H9 (cell line): Measurements from ENCODE around the gene TTC3. TPM values are rescaled to one million over a fixed set of nuclear protein-coding genes. Genes with fewer than 3 reads are reported as not detected.

Experiments used
- DNase-seq: peaks from one replicate; pipeline ENCODE4 v3.0.0-alpha.2; 2017
- H2AFZ ChIP-seq: one replicate; pipeline ENCODE4 v1.6.1; 2013; ENCODE audit warnings: mild to moderate bottlenecking, low read length, control low read depth, moderate library complexity
- H2AK5ac ChIP-seq: 2 replicates; pipeline ENCODE4 v1.6.1; 2013; ENCODE audit warnings: low read length, control low read depth, mixed read lengths; ENCODE audit not compliant: insufficient read length
- H2BK120ac ChIP-seq: one replicate; pipeline ENCODE4 v1.6.1; 2013; ENCODE audit warnings: low read depth, mild to moderate bottlenecking, low read length, control low read depth, inconsistent platforms; ENCODE audit not compliant: poor library complexity, severe bottlenecking
- H2BK12ac ChIP-seq: 2 replicates; pipeline ENCODE4 v1.6.1; 2013; ENCODE audit warnings: low read length, control low read depth, mixed read lengths, low read depth; ENCODE audit not compliant: insufficient read length
- H2BK15ac ChIP-seq: 2 replicates; pipeline ENCODE4 v1.6.1; 2013; ENCODE audit warnings: low read depth, low read length, control low read depth
- H2BK20ac ChIP-seq: one replicate; pipeline ENCODE4 v1.6.1; 2013; ENCODE audit warnings: low read depth, mild to moderate bottlenecking, low read length, control low read depth, inconsistent platforms; ENCODE audit not compliant: poor library complexity, severe bottlenecking
- H2BK5ac ChIP-seq: 2 replicates; pipeline ENCODE4 v1.6.1; 2013; ENCODE audit warnings: low read length, control low read depth, mixed read lengths; ENCODE audit not compliant: insufficient read length
- H3K14ac ChIP-seq: 2 replicates; pipeline ENCODE4 v1.6.1; 2013; ENCODE audit warnings: low read length, control low read depth; ENCODE audit not compliant: insufficient read depth
- H3K18ac ChIP-seq: 2 replicates; pipeline ENCODE4 v1.6.1; 2013; ENCODE audit warnings: low read depth, mild to moderate bottlenecking, mixed read lengths, low read length, control low read depth; ENCODE audit not compliant: insufficient read length
- H3K23ac ChIP-seq: 2 replicates; pipeline ENCODE4 v1.6.1; 2013; ENCODE audit warnings: low read length, control low read depth, mixed read lengths, low read depth; ENCODE audit not compliant: insufficient read length
- H3K23me2 ChIP-seq: 2 replicates; pipeline ENCODE4 v1.6.1; 2013; ENCODE audit warnings: low read depth, mild to moderate bottlenecking, mixed read lengths, low read length, control low read depth; ENCODE audit not compliant: insufficient read length, poor library complexity, severe bottlenecking
- H3K27ac ChIP-seq: 2 replicates; pipeline ENCODE4 v1.5.1; 2013; ENCODE audit warnings: low read length, control low read depth, mixed read lengths, low read depth; ENCODE audit not compliant: insufficient read length
- H3K27me3 ChIP-seq: 2 replicates; pipeline ENCODE4 v1.6.1; 2013; ENCODE audit warnings: low read length, control low read depth, inconsistent platforms; ENCODE audit not compliant: insufficient read depth
- H3K4ac ChIP-seq: 2 replicates; pipeline ENCODE4 v1.6.1; 2013; ENCODE audit warnings: low read depth, mild to moderate bottlenecking, control low read depth, inconsistent platforms, low read length, moderate library complexity
- H3K4me1 ChIP-seq: 2 replicates; pipeline ENCODE4 v1.6.1; 2013; ENCODE audit warnings: low read length, control low read depth, inconsistent platforms; ENCODE audit not compliant: insufficient read depth
- H3K4me2 ChIP-seq: 2 replicates; pipeline ENCODE4 v1.6.1; 2013; ENCODE audit warnings: low read length, control low read depth, mixed read lengths; ENCODE audit not compliant: insufficient read length, insufficient read depth
- H3K56ac ChIP-seq: 2 replicates; pipeline ENCODE4 v1.6.1; 2013; ENCODE audit warnings: low read depth, mild to moderate bottlenecking, mixed read lengths, low read length, control low read depth; ENCODE audit not compliant: insufficient read length
- H3K79me1 ChIP-seq: 2 replicates; pipeline ENCODE4 v1.6.1; 2013; ENCODE audit warnings: low read depth, mild to moderate bottlenecking, moderate library complexity, low read length, control low read depth, inconsistent platforms; ENCODE audit not compliant: insufficient read depth, poor library complexity, severe bottlenecking
- H3K79me2 ChIP-seq: 2 replicates; pipeline ENCODE4 v1.6.1; 2013; ENCODE audit warnings: low read length, control low read depth, inconsistent platforms; ENCODE audit not compliant: insufficient read depth
- H3K9ac ChIP-seq: 2 replicates; pipeline ENCODE4 v1.6.1; 2013; ENCODE audit warnings: low read length, control low read depth, mixed read lengths; ENCODE audit not compliant: insufficient read length; ENCODE audit errors: extremely low read depth
- H3K9me3 ChIP-seq: one replicate; pipeline ENCODE4 v1.6.1; 2013; ENCODE audit warnings: low read depth, low read length, inconsistent platforms; ENCODE audit not compliant: control insufficient read depth
- H3T11ph ChIP-seq: one replicate; pipeline ENCODE4 v1.6.1; 2013; ENCODE audit warnings: mild to moderate bottlenecking, low read length, control low read depth, inconsistent platforms
- H4K20me1 ChIP-seq: one replicate; pipeline ENCODE4 v1.6.1; 2013; ENCODE audit not compliant: control insufficient read depth, insufficient read length, insufficient read depth
- H4K5ac ChIP-seq: 2 replicates; pipeline ENCODE4 v1.6.1; 2013; ENCODE audit warnings: low read depth, mild to moderate bottlenecking, mixed read lengths, low read length, control low read depth; ENCODE audit not compliant: insufficient read length
- H4K8ac ChIP-seq: replicated peaks from 2 replicates; pipeline ENCODE4 v1.6.1; 2013; ENCODE audit warnings: low read length, control low read depth, mixed read lengths, low read depth; ENCODE audit not compliant: insufficient read length
- H4K91ac ChIP-seq: 2 replicates; pipeline ENCODE4 v1.6.1; 2013; ENCODE audit warnings: low read depth, mild to moderate bottlenecking, moderate library complexity, mixed read lengths, low read length, control low read depth; ENCODE audit not compliant: insufficient read length
- H3K27ac Mint-ChIP-seq, 3 experiments: 2 replicates in 2 of 3; 3 replicates in 1 of 3; pipeline ENCODE4 v1.8.0; 2020 to 2021; ENCODE audit warnings: mixed read lengths in 3 of 3, mild to moderate bottlenecking in 1 of 3, moderate library complexity in 1 of 3
- H3K27me3 Mint-ChIP-seq: 2 replicates; pipeline ENCODE4 v1.8.0; 2021; ENCODE audit warnings: low read depth, mild to moderate bottlenecking, moderate library complexity, mixed read lengths
- H3K36me3 Mint-ChIP-seq, 3 experiments: 2 replicates in 2 of 3; 3 replicates in 1 of 3; pipeline ENCODE4 v1.8.0; 2020 to 2021; ENCODE audit warnings: low read depth in 3 of 3, mixed read lengths in 3 of 3; ENCODE audit not compliant: insufficient read depth in 1 of 3
- H3K4me1 Mint-ChIP-seq, 2 experiments: 2 replicates each; pipeline ENCODE4 v1.8.0; 2020; ENCODE audit warnings: mixed read lengths in 2 of 2
- H3K4me3 Mint-ChIP-seq, 2 experiments: 2 replicates in 1 of 2; 3 replicates in 1 of 2; pipeline ENCODE4 v1.8.0; 2020 to 2021; ENCODE audit warnings: mild to moderate bottlenecking in 2 of 2, mixed read lengths in 2 of 2, moderate library complexity in 1 of 2
- H3K9me3 Mint-ChIP-seq, 2 experiments: 2 replicates in 1 of 2; 3 replicates in 1 of 2; pipeline ENCODE4 v1.8.0; 2020; ENCODE audit warnings: mild to moderate bottlenecking in 2 of 2, mixed read lengths in 2 of 2, moderate library complexity in 1 of 2
- WGBS: extraction: QIAGEN DNeasy Blood & Tissue Kit; methylation state at CpG from one replicate; pipeline ENCODE4 v1.1.7; 2013; ENCODE audit warnings: missing lambda C conversion rate, low lambda C conversion rate, mixed read lengths; ENCODE audit not compliant: insufficient read length; ENCODE audit errors: extremely low coverage; 5-methylcytosine and 5-hydroxymethylcytosine counted together
- total RNA-seq: library from RNA; stranded (reverse); gene quantifications from 2 replicates; pipeline ENCODE4 v1.2.1, GENCODE V29; 2021
- TF ChIP-seq, protein P1 (sequence below): fragments of 200-600 bp; sonication (generic); conservative IDR thresholded peaks from 3 replicates; pipeline ENCODE4 v1.8.0; 2021; ENCODE audit warnings: antibody characterized with exemption, mild to moderate bottlenecking

The TTC3 gene
- total RNA-seq, 1 experiment from 2014 or later = 46.5 TPM

DNA sequence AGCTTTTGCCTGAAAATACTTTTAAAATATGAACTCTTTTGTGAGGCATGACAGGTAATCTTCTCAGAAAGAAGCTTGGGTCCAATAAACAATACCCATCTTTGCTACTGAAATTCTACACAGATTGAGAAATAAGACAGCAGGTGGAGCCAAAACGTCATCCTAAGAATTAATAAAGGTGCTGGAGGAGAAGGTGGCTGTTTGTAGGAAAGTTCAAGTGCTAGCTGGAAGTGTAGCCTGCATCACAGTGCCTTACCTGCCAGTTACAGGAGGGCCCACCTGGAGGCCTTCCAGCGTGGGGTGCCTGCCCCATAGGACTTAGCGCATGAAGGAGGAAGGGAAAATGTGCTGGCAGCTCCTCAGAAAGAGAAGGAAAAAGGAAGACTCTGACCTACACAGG, 93.7 kb downstream of the TTC3 start:
- Histone ChIP-seq H2BK120ac (no peak overlapping the region), H3K14ac (no peak overlapping the region; the same call in 1 of the 2 replicates), H2BK15ac (no peak overlapping the region), H3K4me1 (no peaks in the 10 kb centered on the region), H3T11ph (no peak overlapping the region), H3K23ac (no peak overlapping the region), H4K20me1 (no peaks in the 10 kb centered on the region), H3K23me2 (no peaks in the 10 kb centered on the region), H2BK20ac (no peak overlapping the region), H3K27me3 (no peaks in the 10 kb centered on the region), H3K4ac (no peak overlapping the region), H2AFZ (no peak overlapping the region), H3K79me1 (no peaks in the 10 kb centered on the region), H4K91ac (no peak overlapping the region), H2BK5ac (no peak overlapping the region), H3K56ac (no peak overlapping the region), H3K27ac (no peak overlapping the region), H3K9me3 (no peaks in the 10 kb centered on the region), H4K8ac (no peak overlapping the region), H3K79me2 (no peaks in the 10 kb centered on the region), H3K18ac (no peak overlapping the region), H2AK5ac (no peak overlapping the region), H2BK12ac (no peak overlapping the region), H3K9ac (no peak overlapping the region), H4K5ac (no peak overlapping the region), H3K4me2 (no peak overlapping the region)
- TF ChIP-seq, protein P1, sequence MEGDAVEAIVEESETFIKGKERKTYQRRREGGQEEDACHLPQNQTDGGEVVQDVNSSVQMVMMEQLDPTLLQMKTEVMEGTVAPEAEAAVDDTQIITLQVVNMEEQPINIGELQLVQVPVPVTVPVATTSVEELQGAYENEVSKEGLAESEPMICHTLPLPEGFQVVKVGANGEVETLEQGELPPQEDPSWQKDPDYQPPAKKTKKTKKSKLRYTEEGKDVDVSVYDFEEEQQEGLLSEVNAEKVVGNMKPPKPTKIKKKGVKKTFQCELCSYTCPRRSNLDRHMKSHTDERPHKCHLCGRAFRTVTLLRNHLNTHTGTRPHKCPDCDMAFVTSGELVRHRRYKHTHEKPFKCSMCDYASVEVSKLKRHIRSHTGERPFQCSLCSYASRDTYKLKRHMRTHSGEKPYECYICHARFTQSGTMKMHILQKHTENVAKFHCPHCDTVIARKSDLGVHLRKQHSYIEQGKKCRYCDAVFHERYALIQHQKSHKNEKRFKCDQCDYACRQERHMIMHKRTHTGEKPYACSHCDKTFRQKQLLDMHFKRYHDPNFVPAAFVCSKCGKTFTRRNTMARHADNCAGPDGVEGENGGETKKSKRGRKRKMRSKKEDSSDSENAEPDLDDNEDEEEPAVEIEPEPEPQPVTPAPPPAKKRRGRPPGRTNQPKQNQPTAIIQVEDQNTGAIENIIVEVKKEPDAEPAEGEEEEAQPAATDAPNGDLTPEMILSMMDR = peak; percentile 61
- Mint-ChIP-seq H3K36me3 (peaks cover 2 to 37% (median 4%) of the 10 kb centered on the region in 3 experiments; a peak in 5 of 7 replicates), H3K27me3 (no peaks in the 10 kb centered on the region), H3K9me3 (no peaks in the 10 kb centered on the region), H3K4me1 (peaks cover 3% of the 10 kb centered on the region in 2 experiments; a peak in 3 of 4 replicates), H3K4me3 (no peak overlapping the region), H3K27ac (peak overlapping the region; percentile 30 to 68 (median 62); a peak in 5 of 7 replicates)
- WGBS = no CpG with 5 or more reads among the region's 3 CpGs
- DNase-seq = peak; percentile 43
